DND-41 (cell line): ENCODE results near the gene RUVBL1.
A peak's percentile ranks its signal among the peaks of the same experiment; 100 is the strongest.

Experiments
- ATAC-seq: fragments of 200-7000 bp; cut with Tn5 transposase; 3 replicates; pipeline ENCODE4 v1.9.1; 2021; ENCODE audit warnings: low read depth; ENCODE audit not compliant: insufficient read depth
- DNase-seq: peaks from one replicate; pipeline ENCODE4 v3.0.0-alpha.2; 2020
- H2AFZ ChIP-seq: 2 replicates; pipeline ENCODE4 v1.6.0; 2012; ENCODE audit warnings: low read depth, low read length
- H3K27ac ChIP-seq: 2 replicates; pipeline ENCODE4 v1.5.1; 2012; ENCODE audit warnings: low read length, inconsistent platforms
- H3K27me3 ChIP-seq: fragments of 200-600 bp; sonication (generic); 2 replicates; pipeline ENCODE4 v1.6.0; 2012; ENCODE audit warnings: low read length, mild to moderate bottlenecking, inconsistent platforms; ENCODE audit not compliant: insufficient read depth, poor library complexity
- H3K36me3 ChIP-seq: 2 replicates; pipeline ENCODE4 v1.5.1; 2012; ENCODE audit warnings: low read length, inconsistent platforms; ENCODE audit not compliant: insufficient read depth
- H3K4me1 ChIP-seq: 2 replicates; pipeline ENCODE4 v1.5.1; 2012; ENCODE audit warnings: mild to moderate bottlenecking, low read length; ENCODE audit not compliant: insufficient read depth
- H3K4me2 ChIP-seq: 2 replicates; pipeline ENCODE4 v1.6.0; 2012; ENCODE audit warnings: mild to moderate bottlenecking, moderate library complexity, low read length, inconsistent platforms; ENCODE audit not compliant: insufficient read depth
- H3K4me3 ChIP-seq, 2 experiments: fragments of 200-600 bp in 1 of 2; shearing (Covaris generic) in 1 of 2; 2 replicates each; pipeline ENCODE4 v1.5.1; 2012 to 2016; ENCODE audit warnings: inconsistent platforms in 2 of 2, low read length in 2 of 2, mild to moderate bottlenecking in 2 of 2, low read depth in 1 of 2, moderate library complexity in 1 of 2
- H3K79me2 ChIP-seq: 2 replicates; pipeline ENCODE4 v1.6.0; 2012; ENCODE audit warnings: low read length, inconsistent platforms; ENCODE audit not compliant: insufficient read depth
- H3K9ac ChIP-seq: 2 replicates; pipeline ENCODE4 v1.6.0; 2012; ENCODE audit warnings: low read depth, mild to moderate bottlenecking, inconsistent platforms, low read length, moderate library complexity
- H3K9me3 ChIP-seq: 2 replicates; pipeline ENCODE4 v1.5.1; 2012; ENCODE audit warnings: low read length, moderate library complexity, mild to moderate bottlenecking, inconsistent platforms; ENCODE audit not compliant: insufficient read depth, severe bottlenecking
- H4K20me1 ChIP-seq: 2 replicates; pipeline ENCODE4 v1.6.0; 2012; ENCODE audit warnings: low read length; ENCODE audit not compliant: insufficient read depth
- EZH2 ChIP-seq: IDR thresholded peaks from 3 replicates; pipeline ENCODE4 v1.6.1; 2012; ENCODE audit warnings: borderline replicate concordance, low read depth, mild to moderate bottlenecking, moderate library complexity, low read length, inconsistent platforms; ENCODE audit not compliant: severe bottlenecking
- TF ChIP-seq, protein P1 (sequence below): IDR thresholded peaks from 2 replicates; pipeline ENCODE4 v1.5.1; 2012; ENCODE audit warnings: borderline replicate concordance, low read length, moderate library complexity, mild to moderate bottlenecking; ENCODE audit not compliant: poor library complexity, severe bottlenecking; ENCODE audit errors: extremely low read depth

The RUVBL1 gene

GRCh38 chr3:128076483-128077201 lies 47.0 kb downstream of the RUVBL1 start:
- H3K4me1 ChIP-seq, result no peaks in the 10 kb centered on the region
- H3K27ac ChIP-seq, result no peak overlapping the region
- H3K9ac ChIP-seq, result no peak overlapping the region
- H3K36me3 ChIP-seq, result peaks cover 94% of the 10 kb centered on the region
- no peak overlapping the region for H3K4me3 ChIP-seq
- H3K4me2 ChIP-seq, result no peak overlapping the region
- peaks cover 23% of the 10 kb centered on the region; the same call in 1 of the 2 replicates for H3K79me2 ChIP-seq
- H3K27me3 ChIP-seq, result no peaks in the 10 kb centered on the region
- H2AFZ ChIP-seq, result no peak overlapping the region
- no peaks in the 10 kb centered on the region for H3K9me3 ChIP-seq
- no peak for TF ChIP-seq EZH2
- TF ChIP-seq, protein P1, sequence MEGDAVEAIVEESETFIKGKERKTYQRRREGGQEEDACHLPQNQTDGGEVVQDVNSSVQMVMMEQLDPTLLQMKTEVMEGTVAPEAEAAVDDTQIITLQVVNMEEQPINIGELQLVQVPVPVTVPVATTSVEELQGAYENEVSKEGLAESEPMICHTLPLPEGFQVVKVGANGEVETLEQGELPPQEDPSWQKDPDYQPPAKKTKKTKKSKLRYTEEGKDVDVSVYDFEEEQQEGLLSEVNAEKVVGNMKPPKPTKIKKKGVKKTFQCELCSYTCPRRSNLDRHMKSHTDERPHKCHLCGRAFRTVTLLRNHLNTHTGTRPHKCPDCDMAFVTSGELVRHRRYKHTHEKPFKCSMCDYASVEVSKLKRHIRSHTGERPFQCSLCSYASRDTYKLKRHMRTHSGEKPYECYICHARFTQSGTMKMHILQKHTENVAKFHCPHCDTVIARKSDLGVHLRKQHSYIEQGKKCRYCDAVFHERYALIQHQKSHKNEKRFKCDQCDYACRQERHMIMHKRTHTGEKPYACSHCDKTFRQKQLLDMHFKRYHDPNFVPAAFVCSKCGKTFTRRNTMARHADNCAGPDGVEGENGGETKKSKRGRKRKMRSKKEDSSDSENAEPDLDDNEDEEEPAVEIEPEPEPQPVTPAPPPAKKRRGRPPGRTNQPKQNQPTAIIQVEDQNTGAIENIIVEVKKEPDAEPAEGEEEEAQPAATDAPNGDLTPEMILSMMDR, result no peak
- peaks cover 61% of the 10 kb centered on the region for H4K20me1 ChIP-seq
- DNase-seq, result no peak
- no peak for ATAC-seq

GRCh38 chr3:128075522-128076482 lies 47.8 kb downstream of the RUVBL1 start:
- Histone ChIP-seq H3K27me3 (no peaks in the 10 kb centered on the region), H2AFZ (no peak overlapping the region), H3K4me3 (no peak overlapping the region), H3K4me1 (no peaks in the 10 kb centered on the region), H3K9ac (no peak overlapping the region), H3K36me3 (peaks cover 94% of the 10 kb centered on the region), H3K27ac (no peak overlapping the region), H3K4me2 (no peak overlapping the region), H3K79me2 (peaks cover 30% of the 10 kb centered on the region), H3K9me3 (no peaks in the 10 kb centered on the region), H4K20me1 (peaks cover 68% of the 10 kb centered on the region)
- DNase-seq (no peak), ATAC-seq (no peak)
- TF ChIP-seq, protein P1, result peak; percentile 39
- TF ChIP-seq EZH2, result no peak

- Histone ChIP-seq H3K36me3 (peaks cover 94% of the 10 kb centered on the region), H3K4me3 (no peak overlapping the region), H3K4me1 (no peaks in the 10 kb centered on the region), H3K27ac (no peak overlapping the region), H4K20me1 (peaks cover 74% of the 10 kb centered on the region), H3K4me2 (no peak overlapping the region), H3K27me3 (no peaks in the 10 kb centered on the region), H3K9ac (no peak overlapping the region), H2AFZ (no peak overlapping the region), H3K79me2 (peaks cover 31% of the 10 kb centered on the region), H3K9me3 (no peaks in the 10 kb centered on the region)
- TF ChIP-seq, protein P1, result no peak
- TF ChIP-seq EZH2, result no peak
- no peak for ATAC-seq
- DNase-seq, result no peak
Measured at GRCh38 chr3:128074851-128075521, 48.6 kb downstream of the RUVBL1 start.
